ENCODE data around the gene TSLP.

TSLP gene

GRCh38 chr5:111076091-111076490 lies 4.6 kb downstream of the TSLP start:
- no peak for TF ChIP-seq CTCF (IDR thresholded peaks at IDR 0.05)
- peaks cover 5 to 24% of the 10 kb centered on the region in 2 experiments for H3K4me1 ChIP-seq (ENCODE audit: control insufficient read depth in 1 of 2, insufficient read depth in 1 of 2, low read depth in 1 of 2, low read length in 1 of 2)

GRCh38 chr5:111077678-111078077 lies 6.2 kb downstream of the TSLP start:
- Histone ChIP-seq H3K36me3 (no peaks in the 10 kb centered on the region), H3K9me3 (no peaks in the 10 kb centered on the region), H3K4me3 (ENCODE audit: low read depth in 1 of 2, low read length in 1 of 2) (no peak overlapping the region), H3K4me1 (ENCODE audit: control insufficient read depth in 1 of 2, insufficient read depth in 1 of 2, low read depth in 1 of 2, low read length in 1 of 2) (peaks cover 5 to 24% of the 10 kb centered on the region in 2 experiments), H3K27ac (no peak overlapping the region), H3K27me3 (peaks cover 17% of the 10 kb centered on the region)
- no peak for TF ChIP-seq CTCF (IDR thresholded peaks at IDR 0.05)

More at GRCh38 chr5:111076091-111076490, 4.6 kb downstream of the TSLP start:
- H3K36me3 ChIP-seq, result no peaks in the 10 kb centered on the region
- H3K9me3 ChIP-seq, result no peaks in the 10 kb centered on the region
- peaks cover 33% of the 10 kb centered on the region for H3K27me3 ChIP-seq
- H3K4me3 ChIP-seq (ENCODE audit: low read depth in 1 of 2, low read length in 1 of 2), result no peak overlapping the region
- no peak overlapping the region for H3K27ac ChIP-seq

DNA sequence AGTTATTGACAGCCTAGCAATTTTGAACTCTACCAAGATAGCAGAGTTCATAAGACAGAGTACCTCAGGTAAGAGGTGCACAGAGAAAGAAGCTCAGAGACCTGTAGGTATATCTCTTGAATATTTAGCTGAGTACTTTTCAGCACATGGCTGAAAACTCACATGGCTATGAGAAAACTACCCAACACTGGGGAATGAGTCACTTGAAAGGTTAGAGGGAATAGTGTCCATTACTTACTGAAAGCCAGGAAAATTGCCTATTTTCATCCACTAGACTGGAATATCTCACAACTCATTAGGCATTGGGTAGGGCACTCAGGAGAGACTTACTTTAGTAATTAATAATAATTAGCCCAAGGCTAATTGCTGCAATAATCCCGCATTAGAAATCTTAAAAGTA lies 8.3 kb downstream of the TSLP start:
- TF ChIP-seq CTCF (IDR thresholded peaks at IDR 0.05), result no peak
- no peaks in the 10 kb centered on the region for H3K27me3 ChIP-seq
- no peaks in the 10 kb centered on the region for H3K9me3 ChIP-seq
- H3K36me3 ChIP-seq, result no peaks in the 10 kb centered on the region
- no peak overlapping the region for H3K27ac ChIP-seq
- no peak overlapping the region for H3K4me3 ChIP-seq (ENCODE audit: low read depth in 1 of 2, low read length in 1 of 2)
- peaks cover 0 to 12% of the 10 kb centered on the region in 2 experiments for H3K4me1 ChIP-seq (ENCODE audit: control insufficient read depth in 1 of 2, insufficient read depth in 1 of 2, low read depth in 1 of 2, low read length in 1 of 2)

GRCh38 chr5:111083323-111083722 lies 11.8 kb downstream of the TSLP start:
- H3K27ac ChIP-seq, result no peak overlapping the region

DNA sequence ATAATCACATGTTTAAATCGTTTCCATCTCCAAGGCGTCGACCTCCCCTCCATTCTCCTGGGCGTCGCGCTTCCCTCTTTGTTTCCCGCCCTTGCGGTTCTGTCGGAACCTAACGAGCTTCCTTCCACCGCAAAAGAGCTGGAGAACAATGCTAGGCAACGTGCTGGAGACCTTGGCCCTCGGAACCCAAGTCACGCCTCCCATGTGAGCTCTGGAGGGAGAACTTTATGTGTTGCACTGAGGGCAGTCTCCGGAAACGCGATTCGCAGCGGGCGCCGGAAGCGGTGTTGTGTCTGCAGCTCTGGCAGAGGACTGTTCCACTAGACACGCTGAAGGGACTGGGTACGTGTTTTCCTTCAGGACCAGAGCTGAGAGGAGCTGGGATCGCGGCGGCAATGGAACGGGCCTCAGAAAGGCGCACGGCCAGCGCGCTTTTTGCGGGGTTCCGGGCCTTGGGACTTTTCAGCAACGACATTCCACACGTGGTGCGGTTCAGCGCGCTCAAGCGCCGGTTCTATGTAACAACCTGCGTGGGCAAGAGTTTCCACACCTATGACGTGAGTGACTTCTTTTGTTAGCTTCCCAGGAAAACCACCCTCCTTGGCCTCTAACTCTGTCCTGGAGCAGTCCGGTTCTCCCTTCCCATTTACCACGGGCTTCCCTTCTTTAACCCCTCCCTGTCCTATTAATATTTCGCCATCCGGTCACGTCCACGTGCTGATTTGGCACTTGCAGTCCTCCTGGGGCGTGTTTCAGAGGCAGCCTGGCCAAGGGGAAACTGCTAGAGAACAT lies 20.7 kb downstream of the TSLP start, which contains the start of gene WDR36:
TSS of gene WDR36 (plus strand) at position 287 of the 792 bp plus-strand sequence. CDS start at position 396, 109 bp downstream.
- peak within 1 kb of the TSS; percentile 69 to 87 for H3K4me3 ChIP-seq (ENCODE audit: low read depth in 1 of 2, low read length in 1 of 2)
- TF ChIP-seq CTCF (IDR thresholded peaks at IDR 0.05), result no peak

More at GRCh38 chr5:111083323-111083722, 11.8 kb downstream of the TSLP start:
- no peak for TF ChIP-seq CTCF (IDR thresholded peaks at IDR 0.05)
- Histone ChIP-seq H3K36me3 (no peaks in the 10 kb centered on the region), H3K4me1 (ENCODE audit: control insufficient read depth in 1 of 2, insufficient read depth in 1 of 2, low read depth in 1 of 2, low read length in 1 of 2) (no peaks in the 10 kb centered on the region), H3K27me3 (no peaks in the 10 kb centered on the region), H3K4me3 (ENCODE audit: low read depth in 1 of 2, low read length in 1 of 2) (no peak overlapping the region), H3K9me3 (no peaks in the 10 kb centered on the region)

More for the DNA sequence above, 20.7 kb downstream of the TSLP start, which contains the start of gene WDR36:
- Histone ChIP-seq H3K4me1 (ENCODE audit: control insufficient read depth in 1 of 2, insufficient read depth in 1 of 2, low read depth in 1 of 2, low read length in 1 of 2) (peaks cover 14 to 15% of the 10 kb centered on the region in 2 experiments), H3K9me3 (no peaks in the 10 kb centered on the region), H3K36me3 (no peaks in the 10 kb centered on the region), H3K27ac (peak within 1 kb of the TSS; percentile 66), H3K27me3 (no peaks in the 10 kb centered on the region)
